Endothelial cell of umbilical vein (primary cell): ENCODE measurements around the gene TMED7. TPM values are rescaled to one million over a fixed set of nuclear protein-coding genes. Genes with fewer than 3 reads are reported as not detected.

Experiments used
- BruUV-seq: library from RNA; stranded (reverse); fragments of 400-500 nt; replicated peaks from 2 replicates; lab custom pipeline; 2021; lab: Mats Ljungman, UMichigan
- CTCF ChIA-PET: fragments of 300-600, 350-600 bp; sonication (Branson Sonifier 250); formaldehyde crosslinking; loops from one replicate; lab custom pipeline; 2021; ENCODE audit warnings: antibody characterized with exemption, inconsistent platforms; lab: Charles Lee
- POLR2A ChIA-PET: fragments of 300-600, 350-600 bp; sonication (Branson Sonifier 250); formaldehyde crosslinking; loops from one replicate; lab custom pipeline; 2021; ENCODE audit warnings: antibody characterized with exemption, inconsistent platforms; lab: Charles Lee
- DNase-seq: peaks from one replicate; pipeline ENCODE4 v3.0.0-alpha.2; 2011; ENCODE audit warnings: low read depth, low spot score
- FAIRE-seq: peaks from 2 replicates; lab custom pipeline; 2011; peaks lifted over from hg19 to GRCh38; lab: Jason Lieb, UNC
- H2AFZ ChIP-seq: 2 replicates; pipeline ENCODE4 v1.6.0; 2012; ENCODE audit warnings: low read depth, low read length, control low read depth, inconsistent platforms
- H3K27ac ChIP-seq: 2 replicates; pipeline ENCODE4 v1.5.1; 2011; ENCODE audit warnings: low read depth, mild to moderate bottlenecking, control low read depth, low read length, moderate library complexity; ENCODE audit not compliant: insufficient read depth
- H3K27me3 ChIP-seq, 2 experiments: 2 replicates each; pipeline versions ENCODE4 v1.6.0 to v1.6.1; 2011; ENCODE audit warnings: low read length in 2 of 2, mixed read lengths in 1 of 2; ENCODE audit not compliant: control insufficient read depth in 2 of 2, insufficient read depth in 2 of 2
- H3K36me3 ChIP-seq, 2 experiments: 2 replicates in 1 of 2; 3 replicates in 1 of 2; pipeline ENCODE4 v1.5.1; 2011; ENCODE audit warnings: low read length in 2 of 2, mild to moderate bottlenecking in 1 of 2, moderate library complexity in 1 of 2; ENCODE audit not compliant: control insufficient read depth in 2 of 2, insufficient read depth in 2 of 2; ENCODE audit errors: extremely low read depth in 1 of 2
- H3K4me1 ChIP-seq: 3 replicates; pipeline ENCODE4 v1.5.1; 2011; ENCODE audit warnings: mild to moderate bottlenecking, low read length; ENCODE audit not compliant: control insufficient read depth, insufficient read depth; ENCODE audit errors: extremely low read depth
- H3K4me2 ChIP-seq: 2 replicates; pipeline ENCODE4 v1.6.1; 2011; ENCODE audit warnings: low read length, control low read depth, mixed read lengths; ENCODE audit not compliant: insufficient read depth
- H3K4me3 ChIP-seq, 3 experiments: fragments of 200-600 bp in 1 of 3; sonication (generic), shearing (Covaris generic) in 1 of 3; replicated peaks in 1 of 3; 2 replicates each; pipeline ENCODE4 v1.5.1; 2011 to 2016; ENCODE audit warnings: control low read depth in 3 of 3, low read length in 3 of 3, mild to moderate bottlenecking in 2 of 3, inconsistent platforms in 1 of 3, low read depth in 1 of 3, moderate library complexity in 1 of 3; ENCODE audit not compliant: insufficient read depth in 1 of 3
- H3K79me2 ChIP-seq: 2 replicates; pipeline ENCODE4 v1.6.0; 2012; ENCODE audit warnings: low read length, inconsistent platforms; ENCODE audit not compliant: control insufficient read depth, insufficient read depth
- H3K9ac ChIP-seq: replicated peaks from 2 replicates; pipeline ENCODE3; 2011; ENCODE audit warnings: low read length, control low read depth; ENCODE audit not compliant: insufficient read depth; ENCODE audit errors: extremely low read depth
- H3K9me1 ChIP-seq: replicated peaks from 3 replicates; pipeline ENCODE4 v1.6.0; 2011; ENCODE audit warnings: mild to moderate bottlenecking, low read length; ENCODE audit not compliant: control insufficient read depth, insufficient read depth; ENCODE audit errors: extremely low read depth
- H3K9me3 ChIP-seq: replicated peaks from 2 replicates; pipeline ENCODE4 v1.5.1; 2012; ENCODE audit warnings: low read length, inconsistent platforms; ENCODE audit not compliant: control insufficient read depth, insufficient read depth
- H4K20me1 ChIP-seq: replicated peaks from 2 replicates; pipeline ENCODE3; 2011; ENCODE audit warnings: mild to moderate bottlenecking, low read length; ENCODE audit not compliant: control insufficient read depth, insufficient read depth; ENCODE audit errors: extremely low read depth
- EZH2 ChIP-seq: IDR thresholded peaks from 2 replicates; pipeline ENCODE4 v1.6.1; 2012; ENCODE audit warnings: borderline replicate concordance, low read depth, mild to moderate bottlenecking, moderate library complexity, low read length, inconsistent platforms; ENCODE audit not compliant: severe bottlenecking
- FOS ChIP-seq: IDR thresholded peaks from 2 replicates; pipeline ENCODE4 v1.6.1; 2011; ENCODE audit warnings: mild to moderate bottlenecking, low read length, moderate library complexity, borderline replicate concordance; ENCODE audit not compliant: insufficient read depth
- GATA2 ChIP-seq: IDR thresholded peaks from 2 replicates; pipeline ENCODE4 v1.7.0; 2011; ENCODE audit warnings: low read depth, mild to moderate bottlenecking, moderate library complexity, mixed read lengths, low read length; ENCODE audit not compliant: insufficient read length, insufficient read depth
- JUN ChIP-seq: IDR thresholded peaks from 2 replicates; pipeline ENCODE4 v1.6.1; 2011; ENCODE audit warnings: borderline replicate concordance, low read depth; ENCODE audit not compliant: insufficient read length, insufficient read depth
- MYC ChIP-seq: IDR thresholded peaks from one replicate; pipeline ENCODE4 v1.6.1; 2011; ENCODE audit warnings: mild to moderate bottlenecking, low read depth, low read length
- POLR2A ChIP-seq: IDR thresholded peaks from 2 replicates; pipeline ENCODE4 v1.6.1; 2012; ENCODE audit warnings: low read depth, mild to moderate bottlenecking, control low read depth, low read length
- POLR2AphosphoS5 ChIP-seq: IDR thresholded peaks from 2 replicates; pipeline ENCODE4 v1.6.1; 2012; ENCODE audit warnings: low read depth, mild to moderate bottlenecking, control low read depth, low read length, moderate library complexity; ENCODE audit not compliant: insufficient read depth
- dilution Hi-C: fragments of 300-500 bp; cut with MboI; formaldehyde crosslinking; loops from one replicate; pipeline ENCODE4 v1.15.0; 2019; ENCODE audit warnings: low sequenced_read_pairs; ENCODE audit not compliant: extremely low pct_ligation_motif_present
- intact Hi-C: fragments of 100-400 bp; cut with micrococcal nuclease; formaldehyde crosslinking; loops from one replicate; pipeline ENCODE4 v1.10.0; 2022
- polyA plus RNA-seq, 4 experiments: library from polyadenylated mRNA; depleted of rRNA in 3 of 4; stranded (reverse) in 3 of 4; unstranded in 1 of 4; fragments of >200 nt; gene quantifications; 2 replicates each; pipeline versions ENCODE4 v1.2.1 to v1.2.3, GENCODE V29; 2011 to 2012; ENCODE audit warnings: missing spikeins in 1 of 4
- total RNA-seq: library from RNA; stranded (reverse); gene quantifications from 2 replicates; pipeline ENCODE4 v1.2.3, GENCODE V29; 2021
- TF ChIP-seq, protein P1 (sequence below), 2 donors: IDR thresholded peaks; 1 replicate in 1 of 2; 2 replicates in 1 of 2; pipeline ENCODE4 v1.5.1; 2011; ENCODE audit warnings: low read length in 2 of 2, mild to moderate bottlenecking in 2 of 2, moderate library complexity in 2 of 2, control low read depth in 1 of 2, inconsistent platforms in 1 of 2, low read depth in 1 of 2; ENCODE audit not compliant: insufficient read depth in 1 of 2; ENCODE audit errors: extremely low read depth in 1 of 2
- TF ChIP-seq, protein P2 (sequence below): IDR thresholded peaks from 2 replicates; pipeline ENCODE4 v1.6.1; 2011; ENCODE audit not compliant: insufficient read depth, insufficient read length

TMED7 gene
- total and polyA plus RNA-seq, 2 donors (not counting 3 experiments of a cell fraction or from before 2014, with no cell fraction given), result 57.6 to 101 TPM

DNA sequence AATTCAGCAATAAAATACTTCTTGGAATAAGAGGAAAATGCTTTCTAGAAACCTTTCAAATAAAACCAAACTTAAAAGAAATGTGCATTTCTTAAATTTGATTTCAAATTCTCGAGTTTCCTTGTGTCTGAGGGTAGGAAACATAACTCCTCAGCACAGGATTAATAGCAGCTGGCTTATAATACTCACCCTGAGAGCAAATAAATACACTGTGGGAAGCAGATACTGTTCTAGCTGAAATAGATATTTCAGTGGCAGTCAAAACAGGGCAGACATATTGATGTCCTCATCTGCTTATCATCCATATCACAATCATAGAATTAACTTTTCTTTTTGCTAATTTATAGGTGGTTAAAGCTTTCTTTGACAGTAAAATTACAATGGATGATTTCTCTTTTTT lies 57.2 kb downstream of the TMED7 start:
- Histone ChIP-seq H3K9ac (no peak overlapping the region), H3K27me3 (no peaks in the 10 kb centered on the region), H3K4me3 (no peak overlapping the region), H4K20me1 (no peaks in the 10 kb centered on the region), H3K9me3 (no peaks in the 10 kb centered on the region), H3K4me2 (no peak overlapping the region), H3K4me1 (peaks cover 9% of the 10 kb centered on the region), H3K36me3 (no peaks in the 10 kb centered on the region), H3K9me1 (no peaks in the 10 kb centered on the region), H2AFZ (no peak overlapping the region), H3K27ac (no peak overlapping the region), H3K79me2 (no peaks in the 10 kb centered on the region)
- FAIRE-seq (no peak), DNase-seq (no peak)
- no TSS peak for BruUV-seq
- ChIA-PET CTCF (no interaction called here), POLR2A (no interaction called here)
- dilution Hi-C loops (no loop called here), intact Hi-C loops (no loop called here)
- TF ChIP-seq EZH2 (no peak), FOS (no peak), POLR2A (no peak), GATA2 (no peak), MYC (no peak), POLR2AphosphoS5 (no peak), JUN (no peak)
- TF ChIP-seq, protein P1, sequence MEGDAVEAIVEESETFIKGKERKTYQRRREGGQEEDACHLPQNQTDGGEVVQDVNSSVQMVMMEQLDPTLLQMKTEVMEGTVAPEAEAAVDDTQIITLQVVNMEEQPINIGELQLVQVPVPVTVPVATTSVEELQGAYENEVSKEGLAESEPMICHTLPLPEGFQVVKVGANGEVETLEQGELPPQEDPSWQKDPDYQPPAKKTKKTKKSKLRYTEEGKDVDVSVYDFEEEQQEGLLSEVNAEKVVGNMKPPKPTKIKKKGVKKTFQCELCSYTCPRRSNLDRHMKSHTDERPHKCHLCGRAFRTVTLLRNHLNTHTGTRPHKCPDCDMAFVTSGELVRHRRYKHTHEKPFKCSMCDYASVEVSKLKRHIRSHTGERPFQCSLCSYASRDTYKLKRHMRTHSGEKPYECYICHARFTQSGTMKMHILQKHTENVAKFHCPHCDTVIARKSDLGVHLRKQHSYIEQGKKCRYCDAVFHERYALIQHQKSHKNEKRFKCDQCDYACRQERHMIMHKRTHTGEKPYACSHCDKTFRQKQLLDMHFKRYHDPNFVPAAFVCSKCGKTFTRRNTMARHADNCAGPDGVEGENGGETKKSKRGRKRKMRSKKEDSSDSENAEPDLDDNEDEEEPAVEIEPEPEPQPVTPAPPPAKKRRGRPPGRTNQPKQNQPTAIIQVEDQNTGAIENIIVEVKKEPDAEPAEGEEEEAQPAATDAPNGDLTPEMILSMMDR (IDR thresholded peaks at IDR 0.05; ENCODE audit: extremely low read depth in 1 of 2, insufficient read depth in 1 of 2, low read depth in 1 of 2, low read length in 2 of 2), result no peak
- TF ChIP-seq, protein P2, sequence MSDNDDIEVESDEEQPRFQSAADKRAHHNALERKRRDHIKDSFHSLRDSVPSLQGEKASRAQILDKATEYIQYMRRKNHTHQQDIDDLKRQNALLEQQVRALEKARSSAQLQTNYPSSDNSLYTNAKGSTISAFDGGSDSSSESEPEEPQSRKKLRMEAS, result no peak
